Kidney epithelial cell (primary cell): ENCODE measurements around the gene GPR78. TPM values are rescaled to one million over a fixed set of nuclear protein-coding genes. Genes with fewer than 3 reads are reported as not detected.

Source experiments
- DNase-seq: peaks from one replicate; pipeline ENCODE4 v3.0.0-alpha.2; 2010; ENCODE audit warnings: low read depth
- H3K27me3 ChIP-seq: 2 replicates; pipeline ENCODE4 v1.6.0; 2011; ENCODE audit warnings: low read length; ENCODE audit not compliant: control insufficient read depth, insufficient read depth
- H3K36me3 ChIP-seq: 2 replicates; pipeline ENCODE4 v1.5.1; 2011; ENCODE audit warnings: low read length; ENCODE audit not compliant: control insufficient read depth, insufficient read depth
- H3K4me3 ChIP-seq: 2 replicates; pipeline ENCODE4 v1.5.1; 2011; ENCODE audit warnings: low read depth, mild to moderate bottlenecking, control low read depth, low read length
- total RNA-seq: library from RNA; depleted of rRNA; stranded (reverse); fragments of >200 nt; gene quantifications from 2 replicates; pipeline ENCODE4 v1.2.3, GENCODE V29; 2015
- TF ChIP-seq, protein P1 (sequence below): IDR thresholded peaks from 2 replicates; pipeline ENCODE4 v1.5.1; 2011; ENCODE audit warnings: mild to moderate bottlenecking, moderate library complexity, low read length, control low read depth, inconsistent platforms; ENCODE audit not compliant: insufficient read depth, poor library complexity, severe bottlenecking

Gene GPR78
- total RNA-seq, result not detected in 2 replicates

- H3K36me3 ChIP-seq, result no peaks in the 10 kb centered on the region
- TF ChIP-seq, protein P1, sequence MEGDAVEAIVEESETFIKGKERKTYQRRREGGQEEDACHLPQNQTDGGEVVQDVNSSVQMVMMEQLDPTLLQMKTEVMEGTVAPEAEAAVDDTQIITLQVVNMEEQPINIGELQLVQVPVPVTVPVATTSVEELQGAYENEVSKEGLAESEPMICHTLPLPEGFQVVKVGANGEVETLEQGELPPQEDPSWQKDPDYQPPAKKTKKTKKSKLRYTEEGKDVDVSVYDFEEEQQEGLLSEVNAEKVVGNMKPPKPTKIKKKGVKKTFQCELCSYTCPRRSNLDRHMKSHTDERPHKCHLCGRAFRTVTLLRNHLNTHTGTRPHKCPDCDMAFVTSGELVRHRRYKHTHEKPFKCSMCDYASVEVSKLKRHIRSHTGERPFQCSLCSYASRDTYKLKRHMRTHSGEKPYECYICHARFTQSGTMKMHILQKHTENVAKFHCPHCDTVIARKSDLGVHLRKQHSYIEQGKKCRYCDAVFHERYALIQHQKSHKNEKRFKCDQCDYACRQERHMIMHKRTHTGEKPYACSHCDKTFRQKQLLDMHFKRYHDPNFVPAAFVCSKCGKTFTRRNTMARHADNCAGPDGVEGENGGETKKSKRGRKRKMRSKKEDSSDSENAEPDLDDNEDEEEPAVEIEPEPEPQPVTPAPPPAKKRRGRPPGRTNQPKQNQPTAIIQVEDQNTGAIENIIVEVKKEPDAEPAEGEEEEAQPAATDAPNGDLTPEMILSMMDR, result no peak
- peak; percentile 5 for DNase-seq
- no peak within 1 kb of the TSS for H3K4me3 ChIP-seq
- H3K27me3 ChIP-seq, result peaks cover 50% of the 10 kb centered on the region
Measured at GRCh38 chr4:8580321-8581093, at the start of gene GPR78. Gene GPR78, plus strand, starts transcription at chr4:8580392. Its CDS starts 591 bp downstream, at chr4:8580983.

- Histone ChIP-seq H3K4me3 (no peak overlapping the region), H3K36me3 (no peaks in the 10 kb centered on the region), H3K27me3 (no peaks in the 10 kb centered on the region)
- DNase-seq, result no peak
- TF ChIP-seq, protein P1, result no peak
Measured at GRCh38 chr4:8532245-8532781, 47.9 kb upstream of the GPR78 start.

DNA sequence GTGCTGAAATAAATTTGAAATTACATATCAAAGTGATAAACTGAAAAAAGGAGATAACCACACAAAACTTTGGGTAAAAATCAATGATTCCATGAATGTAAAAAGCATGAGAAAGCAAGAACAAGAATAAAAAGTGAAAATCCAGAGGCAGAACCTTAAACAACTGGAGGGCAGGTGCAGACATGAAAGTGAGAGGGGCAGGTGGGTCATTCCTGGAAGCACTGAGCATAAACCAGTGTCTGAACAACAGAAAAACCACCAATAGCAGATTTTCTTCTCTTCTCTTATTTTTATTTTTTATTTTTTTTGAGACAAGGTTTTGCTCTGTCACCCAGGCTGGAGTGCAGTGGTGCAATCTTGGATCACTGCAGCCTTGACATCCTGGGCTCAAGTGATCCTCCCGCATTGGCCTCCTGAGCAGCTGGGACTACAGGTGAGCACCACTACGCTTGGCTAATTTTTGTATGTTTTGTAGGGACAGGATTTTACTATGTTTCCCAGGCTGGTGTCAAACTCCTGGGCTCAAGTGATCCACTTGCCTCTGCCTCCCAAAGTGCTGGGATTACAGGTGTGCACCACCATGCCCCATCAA lies 46.8 kb upstream of the GPR78 start:
- DNase-seq, result no peak
- no peaks in the 10 kb centered on the region for H3K27me3 ChIP-seq
- TF ChIP-seq, protein P1, result no peak
- H3K36me3 ChIP-seq, result no peaks in the 10 kb centered on the region
- H3K4me3 ChIP-seq, result no peak overlapping the region

DNA sequence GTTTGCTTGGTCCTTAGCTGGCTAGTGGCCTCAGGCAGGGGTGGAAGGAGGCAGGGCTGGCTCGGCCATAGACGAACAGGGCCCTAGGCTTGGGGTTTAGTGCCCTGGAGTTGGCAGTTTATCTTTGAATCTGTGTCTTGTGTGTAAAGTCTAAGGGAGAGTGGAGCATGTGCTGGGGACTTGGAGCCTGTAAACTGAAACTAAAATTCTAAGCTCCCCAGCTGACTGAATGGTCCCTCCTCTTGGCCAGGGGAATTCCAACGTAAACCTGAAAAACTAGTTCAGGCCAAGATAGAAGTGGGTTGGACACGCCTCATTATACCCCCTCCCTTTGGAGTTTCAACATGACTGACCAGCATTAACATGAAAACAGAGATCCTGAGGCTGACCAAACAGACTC lies 46.1 kb upstream of the GPR78 start:
- TF ChIP-seq, protein P1, result no peak
- Histone ChIP-seq H3K27me3 (no peaks in the 10 kb centered on the region), H3K4me3 (no peak overlapping the region), H3K36me3 (no peaks in the 10 kb centered on the region)
- peak; percentile 79 for DNase-seq

DNA sequence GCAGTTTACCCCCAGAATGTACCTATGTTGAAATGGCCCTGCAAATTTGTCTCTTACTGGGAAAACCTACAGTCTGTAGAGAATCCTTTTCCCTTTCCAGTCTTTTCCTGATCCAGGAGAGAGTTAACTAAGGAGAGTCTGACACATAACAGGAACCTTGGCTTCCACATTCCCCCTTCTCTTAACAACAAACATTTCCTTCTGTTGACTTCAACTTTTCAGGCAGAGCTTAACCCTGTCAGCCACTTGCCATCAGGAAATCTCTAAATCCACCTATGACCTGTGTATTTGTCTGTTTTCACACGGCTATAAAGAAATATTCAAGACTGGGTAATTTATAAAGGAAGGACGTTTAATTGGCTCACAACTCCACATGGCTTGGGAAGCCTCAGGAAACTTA lies 45.6 kb upstream of the GPR78 start:
- Histone ChIP-seq H3K4me3 (no peak overlapping the region), H3K36me3 (no peaks in the 10 kb centered on the region), H3K27me3 (no peaks in the 10 kb centered on the region)
- no peak for DNase-seq
- TF ChIP-seq, protein P1, result no peak

DNA sequence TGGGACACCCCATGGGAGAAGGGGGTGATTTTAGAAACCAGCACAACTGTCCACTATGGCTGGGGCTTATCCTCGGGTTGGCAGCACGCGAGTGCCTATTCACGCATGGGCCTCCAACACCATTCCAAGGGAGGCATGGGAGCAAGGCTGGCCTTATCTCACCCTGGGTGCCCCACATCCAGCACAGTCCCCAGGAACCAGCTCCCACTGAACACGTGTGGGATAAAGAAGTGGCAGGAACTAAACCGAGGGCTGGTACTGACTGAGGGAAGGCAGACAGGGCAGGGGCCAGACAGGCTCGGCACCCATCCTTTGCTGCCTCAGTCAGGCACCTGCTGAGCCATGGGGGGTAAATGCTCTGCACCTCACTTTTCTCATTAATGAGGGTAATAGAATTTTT lies 43.7 kb upstream of the GPR78 start:
- TF ChIP-seq, protein P1, result no peak
- Histone ChIP-seq H3K27me3 (no peaks in the 10 kb centered on the region), H3K4me3 (no peak overlapping the region), H3K36me3 (no peaks in the 10 kb centered on the region)
- DNase-seq, result no peak
